SJSA1 (cell line): ENCODE results near the gene MYH7B. TPM values are rescaled to one million over a fixed set of nuclear protein-coding genes. Genes with fewer than 3 reads are reported as not detected.
A peak's percentile ranks its signal among the peaks of the same experiment; 100 is the strongest.

ENCODE experiments used
- DNase-seq, 2 experiments: peaks; one replicate each; pipeline ENCODE4 v3.0.0-alpha.2; 2015 to 2020; ENCODE audit warnings: low spot score in 2 of 2, low read depth in 1 of 2
- H3K27ac ChIP-seq: fragments of 250-450 bp; sonication (Bioruptor Pico); 2 replicates; pipeline ENCODE4 v1.5.1; 2020; ENCODE audit warnings: mild to moderate bottlenecking, moderate library complexity
- H3K27me3 ChIP-seq: fragments of 250-450 bp; sonication (Bioruptor Pico); replicated peaks from 2 replicates; pipeline ENCODE4 v1.5.1; 2020; ENCODE audit warnings: mild to moderate bottlenecking, moderate library complexity
- H3K36me3 ChIP-seq: fragments of 250-450 bp; sonication (Bioruptor Pico); 2 replicates; pipeline ENCODE4 v1.5.1; 2020; ENCODE audit warnings: mild to moderate bottlenecking
- H3K4me1 ChIP-seq: fragments of 250-450 bp; sonication (Bioruptor Pico); replicated peaks from 2 replicates; pipeline ENCODE4 v1.6.1; 2021; ENCODE audit warnings: mild to moderate bottlenecking
- H3K4me3 ChIP-seq: fragments of 250-450 bp; sonication (Bioruptor Pico); 2 replicates; pipeline ENCODE4 v1.5.1; 2020; ENCODE audit warnings: mild to moderate bottlenecking
- H3K9me3 ChIP-seq: fragments of 250-450 bp; sonication (Bioruptor Pico); replicated peaks from 2 replicates; pipeline ENCODE4 v1.5.1; 2020; ENCODE audit warnings: mild to moderate bottlenecking
- total RNA-seq: library from RNA; depleted of rRNA; stranded (reverse); fragments of >200 nt; shearing (Covaris generic); gene quantifications from 2 replicates; pipeline ENCODE4 v1.2.3, GENCODE V29; 2014

The MYH7B gene
- total RNA-seq, 1 experiment from 2014 or later = not detected

GRCh38 chr20:34976286-34976685, 20.6 kb downstream of the MYH7B start:
- Histone ChIP-seq H3K9me3 (no peaks in the 10 kb centered on the region), H3K27me3 (no peaks in the 10 kb centered on the region), H3K36me3 (no peaks in the 10 kb centered on the region), H3K4me3 (no peak overlapping the region), H3K4me1 (peaks cover 5% of the 10 kb centered on the region), H3K27ac (no peak overlapping the region)
- no peak for DNase-seq

GRCh38 chr20:34977365-34978091, 21.9 kb downstream of the MYH7B start:
- no peaks in the 10 kb centered on the region for H3K27me3 ChIP-seq
- H3K4me1 ChIP-seq = peaks cover 5% of the 10 kb centered on the region
- H3K4me3 ChIP-seq = no peak overlapping the region
- no peaks in the 10 kb centered on the region for H3K36me3 ChIP-seq
- H3K27ac ChIP-seq = no peak overlapping the region
- DNase-seq = peak; percentile 20 to 46
- no peaks in the 10 kb centered on the region for H3K9me3 ChIP-seq

- Histone ChIP-seq H3K27ac (no peak overlapping the region), H3K27me3 (no peaks in the 10 kb centered on the region), H3K36me3 (no peaks in the 10 kb centered on the region), H3K4me1 (peaks cover 5% of the 10 kb centered on the region), H3K4me3 (no peak overlapping the region), H3K9me3 (no peaks in the 10 kb centered on the region)
- no peak for DNase-seq
Observed at GRCh38 chr20:34978092-34978744, 22.6 kb downstream of the MYH7B start.

- Histone ChIP-seq H3K4me1 (peaks cover 5% of the 10 kb centered on the region), H3K9me3 (no peaks in the 10 kb centered on the region), H3K27me3 (0 out of 2 replicates have a peak, but pooled peaks cover 3% of the 10 kb centered on the region), H3K27ac (no peak overlapping the region), H3K4me3 (no peak overlapping the region), H3K36me3 (no peaks in the 10 kb centered on the region)
- DNase-seq = no peak
Observed at GRCh38 chr20:34979366-34980153, 23.9 kb downstream of the MYH7B start.

GRCh38 chr20:34980543-34981233, 25.0 kb downstream of the MYH7B start:
- H3K27ac ChIP-seq = no peak overlapping the region
- no peaks in the 10 kb centered on the region for H3K36me3 ChIP-seq
- no peaks in the 10 kb centered on the region for H3K9me3 ChIP-seq
- no peak overlapping the region for H3K4me3 ChIP-seq
- peaks cover 5% of the 10 kb centered on the region for H3K4me1 ChIP-seq
- peaks cover 10% of the 10 kb centered on the region for H3K27me3 ChIP-seq
- no peak for DNase-seq

- H3K9me3 ChIP-seq = no peaks in the 10 kb centered on the region
- no peak for DNase-seq
- H3K4me3 ChIP-seq = no peak overlapping the region
- H3K27me3 ChIP-seq = peaks cover 19% of the 10 kb centered on the region
- H3K4me1 ChIP-seq = no peaks in the 10 kb centered on the region
- no peaks in the 10 kb centered on the region for H3K36me3 ChIP-seq
- no peak overlapping the region for H3K27ac ChIP-seq
Observed at GRCh38 chr20:34982270-34983088, 26.8 kb downstream of the MYH7B start.

- Histone ChIP-seq H3K4me3 (no peak overlapping the region), H3K9me3 (no peaks in the 10 kb centered on the region), H3K27me3 (peaks cover 19% of the 10 kb centered on the region), H3K4me1 (no peaks in the 10 kb centered on the region), H3K27ac (no peak overlapping the region), H3K36me3 (no peaks in the 10 kb centered on the region)
- DNase-seq = no peak
Observed at GRCh38 chr20:34983089-34983820, 27.6 kb downstream of the MYH7B start.

GRCh38 chr20:34983995-34984735, 28.5 kb downstream of the MYH7B start:
- no peak for DNase-seq
- Histone ChIP-seq H3K4me1 (no peaks in the 10 kb centered on the region), H3K36me3 (no peaks in the 10 kb centered on the region), H3K27me3 (peaks cover 19% of the 10 kb centered on the region), H3K4me3 (no peak overlapping the region), H3K27ac (no peak overlapping the region), H3K9me3 (no peaks in the 10 kb centered on the region)

- Histone ChIP-seq H3K4me1 (no peaks in the 10 kb centered on the region), H3K27me3 (peaks cover 19% of the 10 kb centered on the region), H3K9me3 (no peaks in the 10 kb centered on the region), H3K36me3 (no peaks in the 10 kb centered on the region), H3K27ac (no peak overlapping the region), H3K4me3 (no peak overlapping the region)
- no peak for DNase-seq
Observed at GRCh38 chr20:34984756-34985261, 29.1 kb downstream of the MYH7B start.

- H3K4me1 ChIP-seq = no peaks in the 10 kb centered on the region
- H3K27me3 ChIP-seq = peaks cover 19% of the 10 kb centered on the region
- no peak overlapping the region for H3K27ac ChIP-seq
- no peaks in the 10 kb centered on the region for H3K9me3 ChIP-seq
- no peaks in the 10 kb centered on the region for H3K36me3 ChIP-seq
- DNase-seq = no peak
- H3K4me3 ChIP-seq = no peak overlapping the region
Observed at GRCh38 chr20:34985461-34986310, 30.0 kb downstream of the MYH7B start.
